ENCODE results near the gene EXOSC7.
"Not testable (repeated sequence)": the region's sequence is repeated elsewhere in the genome, so short reads cannot be mapped to it uniquely, and the experiment has no call there.

EXOSC7 gene

GRCh38 chr3:44981751-44982150 lies 5.7 kb downstream of the EXOSC7 start:
- Histone ChIP-seq H3K4me3 (ENCODE audit: extremely low read depth, insufficient read depth, low read length, poor library complexity, severe bottlenecking) (no peak overlapping the region), H3K27ac (ENCODE audit: low read depth, low read length, severe bottlenecking) (no peak overlapping the region), H3K36me3 (ENCODE audit: control insufficient read depth, insufficient read depth, low read length) (peaks cover 34% of the 10 kb centered on the region), H3K9me3 (ENCODE audit: control insufficient read depth, low read length) (peaks cover 5% of the 10 kb centered on the region), H3K4me1 (ENCODE audit: control insufficient read depth, insufficient read depth, low read length, poor library complexity, severe bottlenecking) (peaks cover 5% of the 10 kb centered on the region)
- WGBS, 2 experiments (ENCODE audit: insufficient coverage in 2 of 2), result 93 to 97% methylated on average over 4 of the region's 4 CpGs

- 92 to 100% methylated on average over 2 of the region's 3 CpGs for WGBS, 2 experiments (ENCODE audit: insufficient coverage in 2 of 2)
- no peak overlapping the region for H3K4me3 ChIP-seq (ENCODE audit: extremely low read depth, insufficient read depth, low read length, poor library complexity, severe bottlenecking)
- H3K9me3 ChIP-seq (ENCODE audit: control insufficient read depth, low read length), result peaks cover 5% of the 10 kb centered on the region
- no peaks in the 10 kb centered on the region for H3K4me1 ChIP-seq (ENCODE audit: control insufficient read depth, insufficient read depth, low read length, poor library complexity, severe bottlenecking)
- H3K27ac ChIP-seq (ENCODE audit: low read depth, low read length, severe bottlenecking), result no peak overlapping the region
- H3K36me3 ChIP-seq (ENCODE audit: control insufficient read depth, insufficient read depth, low read length), result peaks cover 38% of the 10 kb centered on the region
These were observed 6.8 kb downstream of the EXOSC7 start for GRCh38 chr3:44982817-44983216.

DNA sequence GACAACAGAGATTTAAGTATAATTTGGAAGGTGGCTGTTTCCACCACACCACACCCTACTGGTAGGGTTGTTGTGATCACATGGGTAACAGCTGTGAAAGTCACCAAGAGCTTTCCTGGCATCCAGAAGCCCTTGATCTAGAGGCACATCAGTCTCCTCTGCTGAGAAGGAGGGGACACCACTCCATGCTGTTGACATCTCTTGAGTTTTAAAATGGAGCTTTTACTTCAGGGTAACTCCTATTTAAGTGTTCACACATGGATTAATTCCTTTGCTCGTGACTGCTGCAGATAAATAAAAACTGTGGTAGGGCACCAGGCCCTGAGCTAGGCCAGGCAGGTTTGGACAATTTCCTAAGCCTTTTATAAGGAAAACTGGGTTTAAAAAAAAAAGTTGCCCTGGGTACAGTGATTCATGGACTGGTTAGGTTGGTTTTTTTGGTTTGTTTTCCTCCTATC lies 7.5 kb downstream of the EXOSC7 start:
- Histone ChIP-seq H3K27ac (ENCODE audit: low read depth, low read length, severe bottlenecking) (no peak overlapping the region), H3K4me1 (ENCODE audit: control insufficient read depth, insufficient read depth, low read length, poor library complexity, severe bottlenecking) (no peaks in the 10 kb centered on the region)
- 92 to 100% methylated on average over 1 of the region's 1 CpG for WGBS, 2 experiments (ENCODE audit: insufficient coverage in 2 of 2)

GRCh38 chr3:44984335-44984734 lies 8.3 kb downstream of the EXOSC7 start:
- Histone ChIP-seq H3K4me3 (ENCODE audit: extremely low read depth, insufficient read depth, low read length, poor library complexity, severe bottlenecking) (no peak overlapping the region), H3K27ac (ENCODE audit: low read depth, low read length, severe bottlenecking) (no peak overlapping the region), H3K36me3 (ENCODE audit: control insufficient read depth, insufficient read depth, low read length) (peaks cover 45% of the 10 kb centered on the region), H3K4me1 (ENCODE audit: control insufficient read depth, insufficient read depth, low read length, poor library complexity, severe bottlenecking) (no peaks in the 10 kb centered on the region), H3K9me3 (ENCODE audit: control insufficient read depth, low read length) (peaks cover 5% of the 10 kb centered on the region)
- WGBS, 2 experiments (ENCODE audit: insufficient coverage in 2 of 2), result 100% methylated on average over 1 of the region's 2 CpGs

More for the DNA sequence above, 7.5 kb downstream of the EXOSC7 start:
- Histone ChIP-seq H3K4me3 (ENCODE audit: extremely low read depth, insufficient read depth, low read length, poor library complexity, severe bottlenecking) (no peak overlapping the region), H3K36me3 (ENCODE audit: control insufficient read depth, insufficient read depth, low read length) (peaks cover 38% of the 10 kb centered on the region), H3K9me3 (ENCODE audit: control insufficient read depth, low read length) (peaks cover 5% of the 10 kb centered on the region)

GRCh38 chr3:44986330-44986729 lies 10.3 kb downstream of the EXOSC7 start:
- H3K9me3 ChIP-seq (ENCODE audit: control insufficient read depth, low read length); H3K4me1 ChIP-seq (ENCODE audit: control insufficient read depth, insufficient read depth, low read length, poor library complexity, severe bottlenecking); H3K27ac ChIP-seq (ENCODE audit: low read depth, low read length, severe bottlenecking); H3K4me3 ChIP-seq (ENCODE audit: extremely low read depth, insufficient read depth, low read length, poor library complexity, severe bottlenecking): not testable (repeated sequence)
- WGBS, 2 experiments (ENCODE audit: insufficient coverage in 2 of 2), result 98 to 100% methylated on average over 6 to 8 of the region's 14 CpGs
- peaks cover 58% of the 10 kb centered on the region for H3K36me3 ChIP-seq (ENCODE audit: control insufficient read depth, insufficient read depth, low read length)

DNA sequence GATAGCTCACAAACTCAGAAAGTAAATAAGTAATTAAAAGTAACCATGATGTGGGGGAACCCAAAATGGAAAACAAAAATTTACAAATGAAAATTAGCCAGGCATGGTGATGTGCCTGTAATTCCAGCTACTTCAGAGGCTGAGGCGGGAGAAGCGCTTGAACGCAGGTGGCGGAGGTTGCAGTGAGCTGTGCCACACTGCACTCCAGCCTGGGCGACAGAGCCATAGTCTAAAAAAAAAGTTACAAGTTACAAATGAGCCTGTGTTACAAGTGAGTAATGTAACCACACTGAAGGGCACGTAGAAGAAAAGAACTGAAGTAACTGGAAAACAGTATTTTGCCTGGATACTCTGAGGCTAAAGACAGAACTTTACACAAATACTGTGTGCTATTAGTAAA lies 11.3 kb downstream of the EXOSC7 start:
- peaks cover 68% of the 10 kb centered on the region for H3K36me3 ChIP-seq (ENCODE audit: control insufficient read depth, insufficient read depth, low read length)
- no peak overlapping the region for H3K27ac ChIP-seq (ENCODE audit: low read depth, low read length, severe bottlenecking)
- peaks cover 5% of the 10 kb centered on the region for H3K9me3 ChIP-seq (ENCODE audit: control insufficient read depth, low read length)
- 88 to 92% methylated on average over 5 to 6 of the region's 6 CpGs for WGBS, 2 experiments (ENCODE audit: insufficient coverage in 2 of 2)
- H3K4me1 ChIP-seq (ENCODE audit: control insufficient read depth, insufficient read depth, low read length, poor library complexity, severe bottlenecking), result no peaks in the 10 kb centered on the region
- no peak overlapping the region for H3K4me3 ChIP-seq (ENCODE audit: extremely low read depth, insufficient read depth, low read length, poor library complexity, severe bottlenecking)

- Histone ChIP-seq H3K36me3 (ENCODE audit: control insufficient read depth, insufficient read depth, low read length) (peaks cover 69% of the 10 kb centered on the region), H3K4me1 (ENCODE audit: control insufficient read depth, insufficient read depth, low read length, poor library complexity, severe bottlenecking) (peaks cover 3% of the 10 kb centered on the region), H3K27ac (ENCODE audit: low read depth, low read length, severe bottlenecking) (no peak overlapping the region), H3K4me3 (ENCODE audit: extremely low read depth, insufficient read depth, low read length, poor library complexity, severe bottlenecking) (no peak overlapping the region), H3K9me3 (ENCODE audit: control insufficient read depth, low read length) (peaks cover 5% of the 10 kb centered on the region)
- no CpG with 5 or more reads among the region's 2 CpGs for WGBS, 2 experiments (ENCODE audit: insufficient coverage in 2 of 2)
These were observed 12.0 kb downstream of the EXOSC7 start for GRCh38 chr3:44988073-44988472.

DNA sequence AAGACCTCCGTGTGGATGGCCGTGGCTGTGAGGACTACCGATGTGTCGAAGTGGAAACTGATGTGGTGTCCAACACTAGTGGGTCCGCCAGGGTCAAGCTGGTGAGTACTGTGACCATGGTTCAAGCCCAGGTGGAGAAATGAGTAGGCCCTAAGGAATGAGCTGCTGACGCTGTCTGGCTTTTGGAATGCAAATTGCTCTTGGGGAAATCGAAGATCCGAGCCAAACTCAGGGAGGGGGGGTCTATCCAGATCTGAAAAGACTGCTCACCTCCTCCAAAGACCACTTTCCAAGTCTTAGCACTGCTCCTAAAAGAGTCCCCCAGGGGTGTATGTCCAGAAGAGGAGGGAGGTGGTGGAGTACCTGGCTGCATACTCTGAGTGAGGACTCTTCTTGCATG lies 13.1 kb downstream of the EXOSC7 start:
- Histone ChIP-seq H3K4me3 (ENCODE audit: extremely low read depth, insufficient read depth, low read length, poor library complexity, severe bottlenecking) (no peak overlapping the region), H3K4me1 (ENCODE audit: control insufficient read depth, insufficient read depth, low read length, poor library complexity, severe bottlenecking) (peaks cover 14% of the 10 kb centered on the region), H3K36me3 (ENCODE audit: control insufficient read depth, insufficient read depth, low read length) (peaks cover 58% of the 10 kb centered on the region), H3K9me3 (ENCODE audit: control insufficient read depth, low read length) (peaks cover 5% of the 10 kb centered on the region), H3K27ac (ENCODE audit: low read depth, low read length, severe bottlenecking) (no peak overlapping the region)
- 90 to 97% methylated on average over 4 to 6 of the region's 8 CpGs for WGBS, 2 experiments (ENCODE audit: insufficient coverage in 2 of 2)

DNA sequence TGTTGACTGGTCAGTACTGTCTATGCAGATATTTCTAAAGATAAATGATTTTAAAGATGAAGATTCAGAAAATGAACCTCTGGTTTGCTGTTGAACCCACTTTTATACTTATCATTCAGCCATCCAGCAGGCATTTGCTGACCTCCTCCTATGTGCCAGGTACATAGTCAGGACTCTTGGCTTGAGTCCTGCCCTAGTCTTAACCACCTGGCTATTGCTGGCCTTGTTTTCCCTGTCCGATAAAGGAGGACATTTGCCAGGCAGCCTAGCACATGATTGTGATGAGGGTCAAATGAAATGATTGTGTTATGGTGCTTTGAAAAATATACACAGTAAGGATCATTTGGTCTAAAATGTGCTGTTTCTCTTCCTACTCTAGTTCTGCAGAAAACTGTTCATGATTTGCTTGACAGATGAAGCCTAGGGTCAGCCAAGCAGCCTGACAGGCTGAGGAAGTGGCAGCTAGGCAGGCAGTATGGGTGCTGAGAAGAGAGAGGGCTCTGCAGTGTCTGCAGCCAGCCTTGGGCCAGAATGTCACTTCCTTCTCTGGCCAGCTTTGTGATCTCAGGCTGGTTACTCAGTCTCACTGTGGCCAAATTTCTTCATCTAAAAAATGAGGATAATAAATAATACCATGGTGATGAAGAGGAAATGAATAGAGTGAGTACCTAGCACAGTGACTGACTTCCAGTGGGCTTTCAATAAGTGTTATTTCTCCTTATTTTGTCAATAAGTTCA lies 13.8 kb downstream of the EXOSC7 start:
- peaks cover 5% of the 10 kb centered on the region for H3K9me3 ChIP-seq (ENCODE audit: control insufficient read depth, low read length)
- WGBS, 2 experiments (ENCODE audit: insufficient coverage in 2 of 2), result no CpG with 5 or more reads among the region's 1 CpG
- no peak overlapping the region for H3K27ac ChIP-seq (ENCODE audit: low read depth, low read length, severe bottlenecking)
- H3K4me1 ChIP-seq (ENCODE audit: control insufficient read depth, insufficient read depth, low read length, poor library complexity, severe bottlenecking), result peaks cover 18% of the 10 kb centered on the region
- peaks cover 53% of the 10 kb centered on the region for H3K36me3 ChIP-seq (ENCODE audit: control insufficient read depth, insufficient read depth, low read length)
- H3K4me3 ChIP-seq (ENCODE audit: extremely low read depth, insufficient read depth, low read length, poor library complexity, severe bottlenecking), result no peak overlapping the region

DNA sequence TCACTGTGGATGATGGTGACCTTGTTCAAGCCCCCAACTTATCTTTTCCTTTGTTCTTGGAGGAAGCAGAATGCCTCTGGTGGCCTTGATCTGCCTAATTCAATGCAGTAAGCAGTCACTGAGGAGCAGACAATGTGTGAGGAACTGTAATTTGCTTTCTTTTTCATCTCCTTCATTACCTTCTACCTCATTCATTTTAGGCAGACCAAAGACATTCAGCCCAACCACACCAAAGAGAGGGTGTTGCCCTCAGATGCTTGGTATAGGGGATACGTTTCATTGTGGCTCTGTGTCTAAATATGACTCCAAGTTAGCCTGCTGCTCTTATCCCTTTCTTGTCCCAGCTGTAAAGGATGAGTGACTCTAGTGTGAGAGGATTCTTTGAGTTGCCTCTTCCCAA lies 15.3 kb downstream of the EXOSC7 start:
- Histone ChIP-seq H3K9me3 (ENCODE audit: control insufficient read depth, low read length) (no peaks in the 10 kb centered on the region), H3K36me3 (ENCODE audit: control insufficient read depth, insufficient read depth, low read length) (peaks cover 53% of the 10 kb centered on the region), H3K4me3 (ENCODE audit: extremely low read depth, insufficient read depth, low read length, poor library complexity, severe bottlenecking) (no peak overlapping the region), H3K27ac (ENCODE audit: low read depth, low read length, severe bottlenecking) (no peak overlapping the region), H3K4me1 (ENCODE audit: control insufficient read depth, insufficient read depth, low read length, poor library complexity, severe bottlenecking) (peaks cover 18% of the 10 kb centered on the region)
- 80% methylated on average over 1 of the region's 1 CpG for WGBS, 2 experiments (ENCODE audit: insufficient coverage in 2 of 2)
